ENCODE results near the gene NPC1L1.

NPC1L1 gene

GRCh38 chr7:44469461-44470134 lies 71.5 kb downstream of the NPC1L1 start:
- no peak for DNase-seq

- no peak for DNase-seq
These were observed 73.9 kb downstream of the NPC1L1 start for GRCh38 chr7:44467217-44467548.

GRCh38 chr7:44466300-44467216 lies 74.6 kb downstream of the NPC1L1 start:
- DNase-seq, result no peak

GRCh38 chr7:44465490-44465889 lies 75.6 kb downstream of the NPC1L1 start:
- no peak for DNase-seq

GRCh38 chr7:44463169-44463808 lies 77.8 kb downstream of the NPC1L1 start:
- DNase-seq, result no peak

Data from GDM1 (cell line).